GM15510 (cell line): ENCODE measurements around the gene PPP2CA.

Experiments used
- POLR2A ChIP-seq: IDR thresholded peaks from 3 replicates; pipeline ENCODE4 v1.6.1; 2011; ENCODE audit warnings: borderline replicate concordance; ENCODE audit not compliant: insufficient read length; ENCODE audit errors: extremely low read depth

PPP2CA gene

DNA sequence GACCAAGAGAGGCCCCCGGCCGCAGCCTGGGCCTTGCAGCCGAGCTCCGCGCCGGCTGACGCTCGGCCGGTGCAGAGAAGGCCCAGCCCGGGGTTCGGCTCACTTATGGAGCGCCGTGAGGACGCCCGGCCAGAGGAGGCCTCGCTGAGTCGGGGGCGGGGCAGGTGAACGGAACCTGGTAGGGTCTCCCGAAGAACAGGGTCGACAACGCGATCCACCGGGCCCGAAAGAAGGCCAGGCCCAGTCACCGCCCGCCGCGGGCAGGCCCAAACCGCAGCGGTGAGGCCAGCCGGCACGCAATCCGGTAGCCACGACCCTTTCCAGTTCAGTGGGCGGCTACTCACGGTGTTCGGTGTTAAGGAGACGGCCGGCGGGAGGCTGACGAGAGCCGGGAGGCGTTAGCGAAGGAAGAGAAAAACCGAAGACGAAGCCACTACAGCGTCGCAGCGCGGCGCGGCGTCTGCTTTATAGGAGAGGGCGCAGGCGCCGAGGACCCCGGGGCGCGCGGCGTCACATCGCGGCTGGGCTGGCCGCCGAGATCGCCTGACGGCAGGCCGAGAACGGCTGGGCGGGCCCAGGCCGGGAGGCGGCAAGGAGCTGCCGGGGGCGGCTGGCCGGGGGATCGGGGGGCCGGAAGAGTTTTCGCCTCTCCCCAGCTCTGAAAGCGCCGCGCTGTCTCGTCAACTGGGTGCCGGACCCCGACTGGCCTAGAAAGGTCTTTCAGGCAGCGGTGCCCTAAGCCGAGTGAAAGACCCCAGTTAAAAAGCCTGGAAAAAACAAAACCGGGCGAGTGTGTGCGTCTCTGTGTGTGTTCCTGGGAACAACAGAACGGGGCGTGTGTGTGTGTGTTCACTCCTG, 49.1 kb downstream of the PPP2CA start, which contains the start of gene SKP1:
Gene SKP1 (minus strand): TSS at position 440 of the 858 bp plus-strand sequence. CDS start 2,928 bp downstream, outside the sequence.
- peak; percentile 99 for TF ChIP-seq POLR2A

- TF ChIP-seq POLR2A: no peak
These were observed 49.9 kb downstream of the PPP2CA start for GRCh38 chr5:134175921-134176510.

- no peak for TF ChIP-seq POLR2A
These were observed 50.7 kb downstream of the PPP2CA start for GRCh38 chr5:134174841-134175839.

GRCh38 chr5:134171972-134172371, 53.9 kb downstream of the PPP2CA start:
- no peak for TF ChIP-seq POLR2A

- no peak for TF ChIP-seq POLR2A
These were observed 63.3 kb downstream of the PPP2CA start for GRCh38 chr5:134162592-134162991.

- TF ChIP-seq POLR2A: no peak
These were observed 64.1 kb downstream of the PPP2CA start for GRCh38 chr5:134161513-134162395.

GRCh38 chr5:134153657-134154056, 72.2 kb downstream of the PPP2CA start:
- TF ChIP-seq POLR2A: no peak

GRCh38 chr5:134153241-134153640, 72.6 kb downstream of the PPP2CA start:
- TF ChIP-seq POLR2A: no peak

DNA sequence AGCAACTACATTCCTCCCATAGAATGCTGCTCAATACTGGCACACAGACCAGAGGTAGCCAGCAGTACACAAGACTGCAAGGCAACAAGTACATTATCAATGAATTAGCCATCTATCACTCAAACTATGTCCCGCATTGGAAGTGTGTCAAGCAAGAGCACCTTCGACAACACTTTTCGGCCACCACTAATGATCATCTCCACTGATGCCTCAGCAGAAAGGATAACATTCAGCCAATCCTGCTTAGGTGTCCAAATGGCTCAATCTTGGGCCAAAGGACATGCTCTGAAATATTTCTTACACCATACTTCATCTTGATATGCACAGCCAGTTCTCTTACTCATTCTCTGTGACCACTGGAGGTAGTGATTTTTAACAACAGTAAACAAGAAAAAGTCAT, 74.2 kb downstream of the PPP2CA start:
- no peak for TF ChIP-seq POLR2A

DNA sequence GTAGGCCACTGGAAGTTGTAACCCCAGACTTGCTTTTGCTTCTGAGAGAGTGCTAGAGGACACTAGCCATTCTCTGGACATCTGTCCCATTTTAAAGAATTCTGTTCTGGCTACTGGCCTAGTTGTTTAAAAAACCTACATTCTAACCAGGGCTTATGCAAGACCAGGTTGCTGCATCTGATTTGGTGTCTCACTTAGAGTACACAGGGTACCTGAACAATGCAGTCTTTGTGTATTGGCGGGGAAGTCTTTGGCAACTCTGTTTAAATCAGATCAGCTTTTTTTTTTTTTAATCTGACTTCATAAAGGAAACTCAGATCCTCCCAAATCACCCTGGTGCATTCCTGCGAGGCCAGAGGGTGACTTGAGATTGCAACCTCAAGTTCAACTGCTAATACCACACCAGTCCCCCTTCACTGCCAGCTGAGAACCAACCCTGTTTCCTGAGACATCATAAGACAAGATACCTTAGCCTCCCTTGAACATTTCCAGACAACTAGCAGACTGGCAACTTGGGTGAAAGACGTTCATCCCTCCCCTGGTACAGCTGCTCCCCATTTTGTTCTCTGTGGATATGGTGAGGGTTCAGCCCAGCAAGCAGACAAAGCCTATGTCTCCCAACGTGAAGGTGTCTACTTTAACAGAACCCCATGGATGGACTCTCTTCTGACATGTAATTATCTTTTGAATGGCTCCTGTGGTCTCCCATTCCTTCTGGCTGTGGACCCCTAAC, 76.1 kb downstream of the PPP2CA start:
- TF ChIP-seq POLR2A: no peak

DNA sequence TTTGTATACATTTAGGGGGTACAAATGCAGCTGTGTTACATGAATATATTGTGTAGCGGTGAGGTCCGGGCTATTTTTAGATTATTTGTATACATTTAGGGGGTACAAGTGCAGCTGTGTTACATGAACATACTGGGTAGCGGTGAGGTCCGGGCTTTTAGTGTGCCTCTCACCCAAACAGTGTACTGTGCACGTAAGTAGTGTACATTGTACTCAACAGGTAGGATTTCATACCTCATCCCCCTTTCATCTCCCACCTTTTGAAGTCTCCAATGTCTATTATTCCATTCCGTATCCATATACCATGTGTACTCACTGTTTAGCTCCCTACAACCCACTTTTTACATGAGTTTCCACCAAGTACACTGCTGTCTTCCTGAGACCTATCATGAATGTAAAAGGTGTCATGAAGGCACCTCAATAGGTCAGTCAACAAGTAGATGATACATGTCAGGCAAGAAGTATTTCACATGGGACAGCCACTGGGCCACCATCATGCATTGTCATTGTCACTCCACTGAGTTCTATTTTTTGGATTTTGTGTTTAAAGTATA, 76.8 kb downstream of the PPP2CA start:
- TF ChIP-seq POLR2A: no peak

DNA sequence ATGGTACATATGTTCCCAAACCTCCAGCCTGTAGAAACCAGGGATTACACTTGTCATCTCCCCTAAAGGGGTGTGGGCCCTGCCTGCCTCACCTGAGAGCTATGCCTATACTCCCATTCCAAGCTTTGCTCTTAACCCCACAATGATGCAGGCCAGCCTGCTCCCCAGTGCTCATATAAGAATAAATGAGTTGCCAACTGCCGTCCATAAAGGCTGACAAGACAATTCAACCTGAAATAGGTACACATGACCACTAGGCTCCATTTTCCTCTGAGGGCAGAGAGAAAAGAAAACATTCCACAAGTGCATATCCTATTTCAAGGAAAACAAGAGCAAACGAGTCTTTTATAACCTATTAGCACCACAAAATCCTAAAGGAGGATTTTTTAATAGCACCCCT, 77.6 kb downstream of the PPP2CA start:
- no peak for TF ChIP-seq POLR2A
